ENCODE data around the gene LMAN2L. TPM values are rescaled to one million over a fixed set of nuclear protein-coding genes. Genes with fewer than 3 reads are reported as not detected.

Gene LMAN2L
- polyA plus RNA-seq, 3 donors: 7.9 to 22.4 (median 16.6) TPM

DNA sequence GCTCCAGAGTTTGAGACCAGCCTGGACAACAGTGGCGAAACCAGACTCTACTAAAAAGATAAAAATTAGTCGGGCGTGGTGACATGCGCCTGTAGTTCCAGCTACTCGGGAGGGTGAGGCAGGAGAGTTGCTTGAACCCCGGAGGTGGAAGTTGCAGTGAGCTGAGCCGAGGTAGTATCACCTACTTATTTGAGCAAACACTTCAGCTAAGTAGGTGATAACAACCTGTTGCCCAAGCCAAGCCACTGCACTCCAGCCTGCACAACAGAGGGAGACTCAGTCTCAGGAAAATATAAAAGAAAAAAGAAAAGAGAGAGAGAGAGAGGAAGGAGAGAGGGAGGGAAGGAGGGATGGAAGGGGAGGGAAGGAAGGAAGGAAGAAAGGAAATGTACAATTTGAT is 76.0 kb downstream of the LMAN2L start:
- no peaks in the 10 kb centered on the region for H3K36me3 Mint-ChIP-seq
- 98% methylated on average over 6 of the region's 7 CpGs for WGBS (ENCODE audit: insufficient coverage)
- Histone ChIP-seq H3K9ac (ENCODE audit: insufficient read depth, low read length, poor library complexity, severe bottlenecking) (no peak overlapping the region), H3K9me3 (replicated peaks in 1 of 2; ENCODE audit: control insufficient read depth in 1 of 2, insufficient read depth in 1 of 2, low read length in 2 of 2) (no peaks in the 10 kb centered on the region), H3K79me2 (ENCODE audit: insufficient read depth, low read length) (no peaks in the 10 kb centered on the region), H3K4me2 (replicated peaks; ENCODE audit: extremely low read depth, low read length, poor library complexity, severe bottlenecking) (no peak overlapping the region), H3K36me3 (replicated peaks in 1 of 2; ENCODE audit: control insufficient read depth in 1 of 2, insufficient read depth in 2 of 2, low read length in 2 of 2) (no peaks in the 10 kb centered on the region), H3K4me3 (replicated peaks in 1 of 3; ENCODE audit: low read depth in 2 of 3, low read length in 3 of 3) (no peak overlapping the region), H4K20me1 (ENCODE audit: insufficient read depth, low read length) (no peaks in the 10 kb centered on the region), H3K27ac (ENCODE audit: low read depth in 1 of 2, low read length in 2 of 2) (peak overlapping the region in 1 of 2 donors; percentile 90), H2AFZ (ENCODE audit: insufficient read depth, low read depth, low read length, poor library complexity, severe bottlenecking) (no peak overlapping the region), H3K4me1 (ENCODE audit: control insufficient read depth in 1 of 2, insufficient read depth in 2 of 2, low read length in 2 of 2) (peaks cover 35 to 38% of the 10 kb centered on the region in 2 donors), H3K27me3 (ENCODE audit: control insufficient read depth in 2 of 2, insufficient read depth in 2 of 2, low read length in 2 of 2) (no peaks in the 10 kb centered on the region)
- TF ChIP-seq, protein P1, sequence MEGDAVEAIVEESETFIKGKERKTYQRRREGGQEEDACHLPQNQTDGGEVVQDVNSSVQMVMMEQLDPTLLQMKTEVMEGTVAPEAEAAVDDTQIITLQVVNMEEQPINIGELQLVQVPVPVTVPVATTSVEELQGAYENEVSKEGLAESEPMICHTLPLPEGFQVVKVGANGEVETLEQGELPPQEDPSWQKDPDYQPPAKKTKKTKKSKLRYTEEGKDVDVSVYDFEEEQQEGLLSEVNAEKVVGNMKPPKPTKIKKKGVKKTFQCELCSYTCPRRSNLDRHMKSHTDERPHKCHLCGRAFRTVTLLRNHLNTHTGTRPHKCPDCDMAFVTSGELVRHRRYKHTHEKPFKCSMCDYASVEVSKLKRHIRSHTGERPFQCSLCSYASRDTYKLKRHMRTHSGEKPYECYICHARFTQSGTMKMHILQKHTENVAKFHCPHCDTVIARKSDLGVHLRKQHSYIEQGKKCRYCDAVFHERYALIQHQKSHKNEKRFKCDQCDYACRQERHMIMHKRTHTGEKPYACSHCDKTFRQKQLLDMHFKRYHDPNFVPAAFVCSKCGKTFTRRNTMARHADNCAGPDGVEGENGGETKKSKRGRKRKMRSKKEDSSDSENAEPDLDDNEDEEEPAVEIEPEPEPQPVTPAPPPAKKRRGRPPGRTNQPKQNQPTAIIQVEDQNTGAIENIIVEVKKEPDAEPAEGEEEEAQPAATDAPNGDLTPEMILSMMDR (IDR thresholded peaks at IDR 0.05): no peak
- no peak overlapping the region for H3K4me3 Mint-ChIP-seq
- intact Hi-C loops (cut with micrococcal nuclease): loop anchor here in 1 of 2 donors (10.0 kb wide), 1 partner anchor 49 kb away; no protein-coding TSS in a partner anchor
- H3K27me3 Mint-ChIP-seq (ENCODE audit: low read depth in 3 of 3): peaks cover 0 to 5% (median 1%) of the 10 kb centered on the region in 3 donors
- H3K9me3 Mint-ChIP-seq: peaks cover 0 to 4% (median 1%) of the 10 kb centered on the region in 7 donors
- H3K4me1 Mint-ChIP-seq: peaks cover 29% of the 10 kb centered on the region
- H3K27ac Mint-ChIP-seq: peak overlapping the region in 5 of 7 donors; percentile 53 to 98 (median 96)
- DNase-seq: no peak

DNA sequence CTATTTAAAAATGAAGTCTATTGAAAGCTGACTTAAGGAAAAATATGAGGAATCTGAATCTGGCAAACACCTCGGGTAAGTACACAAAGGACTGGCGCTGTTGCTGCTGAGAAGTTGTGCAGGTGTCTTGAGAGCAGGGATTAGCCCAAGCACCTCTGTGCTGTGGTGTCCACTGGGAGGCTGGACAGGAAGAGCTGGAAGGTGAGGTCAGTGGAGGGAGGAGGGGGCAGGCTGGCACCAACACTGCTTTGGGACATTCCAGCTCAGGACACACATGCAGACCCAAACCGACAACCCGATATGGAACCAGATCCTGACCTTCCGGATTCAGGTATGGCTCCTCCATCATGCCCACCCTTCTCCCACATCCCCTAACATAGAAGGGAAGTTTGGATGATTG is 76.7 kb downstream of the LMAN2L start:
- intact Hi-C loops (cut with micrococcal nuclease): loop anchor here in 1 of 2 donors (10.0 kb wide), 1 partner anchor 48 kb away; no protein-coding TSS in a partner anchor
- Histone ChIP-seq H3K9me3 (replicated peaks in 1 of 2; ENCODE audit: control insufficient read depth in 1 of 2, insufficient read depth in 1 of 2, low read length in 2 of 2) (no peaks in the 10 kb centered on the region), H3K4me3 (replicated peaks in 1 of 3; ENCODE audit: low read depth in 2 of 3, low read length in 3 of 3) (no peak overlapping the region), H3K4me1 (ENCODE audit: control insufficient read depth in 1 of 2, insufficient read depth in 2 of 2, low read length in 2 of 2) (peaks cover 35 to 38% of the 10 kb centered on the region in 2 donors), H3K27ac (ENCODE audit: low read depth in 1 of 2, low read length in 2 of 2) (no peak overlapping the region), H3K9ac (ENCODE audit: insufficient read depth, low read length, poor library complexity, severe bottlenecking) (no peak overlapping the region), H3K27me3 (ENCODE audit: control insufficient read depth in 2 of 2, insufficient read depth in 2 of 2, low read length in 2 of 2) (no peaks in the 10 kb centered on the region), H2AFZ (ENCODE audit: insufficient read depth, low read depth, low read length, poor library complexity, severe bottlenecking) (no peak overlapping the region), H3K36me3 (replicated peaks in 1 of 2; ENCODE audit: control insufficient read depth in 1 of 2, insufficient read depth in 2 of 2, low read length in 2 of 2) (no peaks in the 10 kb centered on the region), H4K20me1 (ENCODE audit: insufficient read depth, low read length) (no peaks in the 10 kb centered on the region), H3K4me2 (replicated peaks; ENCODE audit: extremely low read depth, low read length, poor library complexity, severe bottlenecking) (no peak overlapping the region), H3K79me2 (ENCODE audit: insufficient read depth, low read length) (no peaks in the 10 kb centered on the region)
- peaks cover 0 to 4% (median 1%) of the 10 kb centered on the region in 7 donors for H3K9me3 Mint-ChIP-seq
- 100% methylated on average over 2 of the region's 5 CpGs for whole genome bisulfite sequencing (ENCODE audit: insufficient coverage)
- no peak for DNase-seq
- H3K27ac Mint-ChIP-seq: peak overlapping the region in 3 of 7 donors; percentile 25 to 96 (median 63)
- TF ChIP-seq, protein P1 (IDR thresholded peaks at IDR 0.05): no peak
- H3K36me3 Mint-ChIP-seq: no peaks in the 10 kb centered on the region
- H3K4me1 Mint-ChIP-seq: peaks cover 29% of the 10 kb centered on the region
- no peak overlapping the region for H3K4me3 Mint-ChIP-seq
- H3K27me3 Mint-ChIP-seq (ENCODE audit: low read depth in 3 of 3): peaks cover 0 to 5% (median 0%) of the 10 kb centered on the region in 3 donors

All from CD14-positive monocyte (primary cell).